HEK293T (cell line): ENCODE results near the gene CCNT2.

ENCODE experiments used
- CTCF ChIA-PET: fragments of 350-600 bp; formaldehyde crosslinking; extraction: SDS; loops from one replicate; lab custom pipeline; 2021; ENCODE audit warnings: antibody characterized with exemption, inconsistent platforms; lab: Yijun Ruan, JAX
- POLR2A ChIA-PET: fragments of 350-600 bp; formaldehyde crosslinking; extraction: SDS; loops from one replicate; lab custom pipeline; 2020; ENCODE audit warnings: antibody characterized with exemption, inconsistent platforms; lab: Yijun Ruan, JAX
- DNase-seq: peaks from one replicate; pipeline ENCODE4 v3.0.0; 2012; ENCODE audit warnings: mixed read lengths; ENCODE audit errors: extremely low spot score
- ARNT ChIP-seq: fragments of 450-650 bp; IDR thresholded peaks from 2 replicates; pipeline ENCODE4 v1.6.1; 2017; ENCODE audit warnings: mild to moderate bottlenecking
- BHLHE40 ChIP-seq: fragments of 450-650 bp; IDR thresholded peaks from 2 replicates; pipeline ENCODE4 v1.6.1; 2016; ENCODE audit warnings: mild to moderate bottlenecking, moderate library complexity, borderline replicate concordance
- CTBP1 ChIP-seq: fragments of 450-650 bp; IDR thresholded peaks from 2 replicates; pipeline ENCODE4 v1.6.1; 2016; ENCODE audit warnings: borderline replicate concordance
- ELF4 ChIP-seq: fragments of 450-650 bp; IDR thresholded peaks from 2 replicates; pipeline ENCODE4 v1.6.1; 2017; ENCODE audit warnings: antibody characterized with exemption
- FOXA1 ChIP-seq: fragments of 450-650 bp; IDR thresholded peaks from 2 replicates; pipeline ENCODE4 v1.6.1; 2016; ENCODE audit warnings: mild to moderate bottlenecking
- FOXK2 ChIP-seq: fragments of 450-650 bp; IDR thresholded peaks from 2 replicates; pipeline ENCODE4 v1.6.1; 2016; ENCODE audit warnings: mild to moderate bottlenecking
- FOXM1 ChIP-seq: fragments of 450-650 bp; IDR thresholded peaks from 2 replicates; pipeline ENCODE4 v1.6.1; 2017; ENCODE audit warnings: mild to moderate bottlenecking, borderline replicate concordance
- HDGF ChIP-seq: fragments of 450-650 bp; IDR thresholded peaks from 2 replicates; pipeline ENCODE4 v1.6.1; 2017; ENCODE audit warnings: antibody characterized with exemption, borderline replicate concordance
- L3MBTL2 ChIP-seq: fragments of 450-650 bp; conservative IDR thresholded peaks from 2 replicates; pipeline ENCODE4 v1.6.1; 2016; ENCODE audit warnings: mild to moderate bottlenecking
- LEF1 ChIP-seq: fragments of 450-650 bp; IDR thresholded peaks from 2 replicates; pipeline ENCODE4 v1.6.1; 2017; ENCODE audit warnings: mild to moderate bottlenecking, borderline replicate concordance
- NFRKB ChIP-seq: fragments of 450-650 bp; IDR thresholded peaks from 2 replicates; pipeline ENCODE4 v1.6.1; 2016; ENCODE audit warnings: mild to moderate bottlenecking, moderate library complexity
- SP1 ChIP-seq: fragments of 450-650 bp; IDR thresholded peaks from 2 replicates; pipeline ENCODE4 v1.6.1; 2017
- SUZ12 ChIP-seq: fragments of 450-650 bp; IDR thresholded peaks from 2 replicates; pipeline ENCODE4 v1.6.1; 2016; ENCODE audit warnings: mild to moderate bottlenecking
- TARDBP ChIP-seq: fragments of 450-650 bp; IDR thresholded peaks from 2 replicates; pipeline ENCODE4 v1.6.1; 2016
- ZNF384 ChIP-seq: fragments of 450-650 bp; IDR thresholded peaks from 2 replicates; pipeline ENCODE4 v1.6.1; 2016
- TF ChIP-seq, protein P1 (sequence below): fragments of 450-650 bp; IDR thresholded peaks from 2 replicates; pipeline ENCODE4 v1.6.1; 2016

CCNT2 gene

DNA sequence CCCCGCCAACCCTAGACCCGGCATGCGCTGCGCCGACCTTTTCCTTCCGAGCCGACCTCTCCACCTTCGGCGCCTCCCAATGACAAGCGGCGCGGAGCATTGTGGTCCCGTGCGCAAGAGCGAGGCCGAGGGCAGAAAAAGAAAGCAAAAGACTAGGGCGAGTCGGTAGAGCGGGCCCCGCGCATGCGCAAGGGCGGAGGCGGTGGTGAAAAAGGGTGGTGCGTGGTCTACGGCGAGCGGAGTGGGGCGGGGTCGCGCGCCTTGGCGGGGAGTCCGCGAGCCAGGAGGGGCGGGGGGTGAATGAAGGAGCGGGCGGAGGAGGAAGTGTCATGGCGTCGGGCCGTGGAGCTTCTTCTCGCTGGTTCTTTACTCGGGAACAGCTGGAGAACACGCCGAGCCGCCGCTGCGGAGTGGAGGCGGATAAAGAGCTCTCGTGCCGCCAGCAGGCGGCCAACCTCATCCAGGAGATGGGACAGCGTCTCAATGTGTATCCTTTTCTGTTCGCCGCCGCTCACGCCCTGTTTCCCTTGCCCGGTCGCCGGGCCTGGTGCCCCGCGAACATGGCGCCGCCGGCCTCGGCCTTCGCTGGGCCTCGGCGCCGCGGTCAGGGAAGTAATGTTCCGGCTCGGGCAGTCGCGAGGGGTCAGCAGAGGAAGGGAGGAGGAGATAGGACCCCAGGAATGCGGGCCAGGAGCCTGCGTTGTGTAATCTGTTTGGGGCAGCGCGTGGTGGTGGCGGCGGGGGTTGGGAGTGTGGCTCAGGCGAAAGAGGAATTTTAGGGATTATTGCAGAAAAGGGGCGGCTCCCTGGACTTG lies at the start of gene CCNT2:
CCNT2 (plus strand) TSS at position 297 of the 815 bp plus-strand sequence; CDS start at position 330, 33 bp downstream.
- DNase-seq = peak; percentile 97
- POLR2A ChIA-PET = interaction anchor here (1.1 kb wide), 1 partner anchor 19 kb away, joined by 3 read pairs; no protein-coding TSS in a partner anchor
- TF ChIP-seq SUZ12 = no peak
- peak; percentile 72; the same call in 1 of the 2 replicates for TF ChIP-seq NFRKB
- TF ChIP-seq FOXK2 = no peak
- CTCF ChIA-PET = interaction anchor here (0.9 kb wide), 1 partner anchor 24 kb away, joined by 3 read pairs; no protein-coding TSS in a partner anchor

DNA sequence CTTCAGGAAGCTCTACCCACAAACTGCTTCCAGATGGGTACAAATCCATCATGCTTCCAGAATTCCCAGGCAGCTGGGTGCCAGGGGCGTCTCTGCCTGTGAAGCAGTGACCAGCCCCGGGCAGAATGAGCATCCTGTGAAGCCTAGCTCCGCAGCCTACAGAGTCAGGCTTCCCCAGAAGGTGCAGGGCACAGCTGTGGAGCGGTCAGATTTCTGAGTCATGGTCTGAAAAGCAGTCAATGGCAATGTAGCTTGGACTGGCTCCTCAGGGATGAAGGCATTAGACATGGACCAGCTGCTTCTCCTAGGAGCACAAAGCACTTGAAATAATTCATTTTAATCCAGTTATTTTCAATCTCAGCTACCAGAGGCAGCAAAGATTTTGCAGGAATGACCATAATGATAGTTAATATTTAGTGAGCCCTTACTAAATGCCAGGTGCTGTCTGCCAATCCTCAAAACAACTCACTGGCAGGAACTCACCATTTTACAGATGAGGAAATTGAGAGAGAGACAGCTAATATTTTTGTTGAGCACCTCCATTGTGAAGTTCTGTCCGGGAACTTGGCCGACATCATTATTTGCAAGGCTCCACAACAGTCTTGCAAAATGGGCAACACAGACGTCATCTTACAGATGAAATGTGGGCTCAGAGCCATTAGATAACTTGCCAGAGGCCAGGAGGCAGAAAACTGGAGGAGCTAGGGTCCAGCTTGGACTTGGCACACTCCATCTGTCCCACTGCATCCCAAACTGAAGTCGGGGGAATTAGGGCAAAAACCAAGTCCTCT lies 48.5 kb upstream of the CCNT2 start:
- DNase-seq = no peak
- no peak for TF ChIP-seq FOXA1
- TF ChIP-seq NFRKB = no peak
- TF ChIP-seq, protein P1, sequence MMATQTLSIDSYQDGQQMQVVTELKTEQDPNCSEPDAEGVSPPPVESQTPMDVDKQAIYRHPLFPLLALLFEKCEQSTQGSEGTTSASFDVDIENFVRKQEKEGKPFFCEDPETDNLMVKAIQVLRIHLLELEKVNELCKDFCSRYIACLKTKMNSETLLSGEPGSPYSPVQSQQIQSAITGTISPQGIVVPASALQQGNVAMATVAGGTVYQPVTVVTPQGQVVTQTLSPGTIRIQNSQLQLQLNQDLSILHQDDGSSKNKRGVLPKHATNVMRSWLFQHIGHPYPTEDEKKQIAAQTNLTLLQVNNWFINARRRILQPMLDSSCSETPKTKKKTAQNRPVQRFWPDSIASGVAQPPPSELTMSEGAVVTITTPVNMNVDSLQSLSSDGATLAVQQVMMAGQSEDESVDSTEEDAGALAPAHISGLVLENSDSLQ = no peak
- no peak for TF ChIP-seq ARNT
- TF ChIP-seq BHLHE40 = no peak
- TF ChIP-seq LEF1 = no peak
- TF ChIP-seq ELF4 = no peak
- TF ChIP-seq SUZ12 = no peak
- TF ChIP-seq FOXM1 = no peak
- no peak for TF ChIP-seq HDGF
- TF ChIP-seq L3MBTL2 = no peak
- no peak for TF ChIP-seq ZNF384
- TF ChIP-seq CTBP1 = no peak
- no peak for TF ChIP-seq TARDBP
- no peak for TF ChIP-seq FOXK2
- TF ChIP-seq SP1 = no peak
- POLR2A ChIA-PET = no interaction called here
- CTCF ChIA-PET = no interaction called here

DNA sequence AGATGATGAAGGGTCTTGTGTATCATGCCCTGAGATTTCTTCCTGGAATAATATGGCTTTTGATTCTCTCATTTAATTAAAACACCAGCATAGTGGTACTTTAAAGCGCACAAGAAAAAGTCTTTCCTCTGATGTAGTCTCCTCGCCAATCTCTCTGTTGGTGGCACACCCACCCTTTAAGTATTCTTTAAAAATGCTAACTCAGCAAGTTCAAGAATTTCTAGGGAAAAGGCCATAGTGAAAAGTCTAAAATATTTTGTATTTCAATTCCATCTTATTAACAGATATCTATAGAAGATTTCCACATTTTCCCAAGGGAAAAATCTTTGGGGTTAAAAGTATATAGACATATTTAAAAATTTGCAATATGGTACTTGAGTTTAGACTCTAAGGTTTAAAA lies 45.5 kb upstream of the CCNT2 start:
- no peak for DNase-seq
- CTCF ChIA-PET = no interaction called here
- TF ChIP-seq L3MBTL2 (no peak), BHLHE40 (no peak), ELF4 (no peak), ZNF384 (no peak), CTBP1 (no peak), SP1 (no peak), LEF1 (no peak)
- TF ChIP-seq, protein P1 = no peak
- POLR2A ChIA-PET = no interaction called here

DNA sequence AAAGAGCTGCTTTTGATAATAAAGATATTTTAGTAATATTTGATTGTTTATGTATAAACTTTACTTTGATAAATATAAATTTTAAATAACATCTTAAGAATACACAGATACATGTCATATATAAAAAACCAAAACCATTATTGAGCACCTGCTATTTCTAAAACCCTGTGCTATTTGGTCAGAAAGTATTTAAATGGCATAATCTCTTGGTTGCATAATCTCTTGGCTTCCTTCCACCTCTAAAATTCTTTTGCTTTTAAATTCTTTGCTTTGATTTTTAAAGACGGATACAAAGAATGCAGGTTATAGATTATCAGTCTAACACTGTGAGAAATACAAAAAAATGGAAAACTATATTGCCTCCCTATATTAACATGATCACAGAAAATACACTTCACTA lies 43.3 kb upstream of the CCNT2 start:
- ChIA-PET POLR2A (no interaction called here), CTCF (no interaction called here)
- no peak for DNase-seq
- TF ChIP-seq NFRKB (no peak), TARDBP (no peak), SP1 (no peak), ARNT (no peak), BHLHE40 (no peak), L3MBTL2 (no peak), ELF4 (no peak)
- TF ChIP-seq, protein P1 = no peak

DNA sequence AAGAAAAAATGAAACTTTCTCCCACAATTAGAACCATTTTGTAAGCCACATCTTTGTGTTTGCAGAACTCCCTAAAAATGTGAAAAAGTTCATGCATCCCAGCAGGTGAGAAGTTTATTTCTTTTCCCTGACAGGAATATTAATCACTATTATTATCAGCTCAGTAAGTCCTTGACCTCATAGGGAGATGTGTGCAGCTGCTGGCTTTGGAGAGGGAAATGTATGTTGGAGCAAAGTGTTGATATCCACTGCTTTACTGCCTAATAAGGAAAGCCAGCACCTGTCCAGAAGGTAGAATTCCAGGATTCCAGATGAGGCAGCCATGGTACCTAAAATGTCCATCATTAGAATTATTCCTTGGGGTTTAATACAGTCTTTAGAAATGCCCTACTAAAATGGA lies 35.8 kb upstream of the CCNT2 start:
- DNase-seq = no peak
- CTCF ChIA-PET = no interaction called here
- POLR2A ChIA-PET = no interaction called here
- TF ChIP-seq, protein P1 = no peak
- TF ChIP-seq NFRKB (no peak), SP1 (no peak), LEF1 (no peak), HDGF (no peak), FOXM1 (no peak), FOXK2 (no peak), ARNT (no peak), FOXA1 (no peak)
